Measurements from ENCODE around the gene TWNK. TPM values are rescaled to one million over a fixed set of nuclear protein-coding genes. Genes with fewer than 3 reads are reported as not detected.
A peak's percentile ranks its signal among the peaks of the same experiment; 100 is the strongest.

The TWNK gene
- total RNA-seq, 2 donors from 2014 or later: 5.5 to 7.1 TPM

- Histone ChIP-seq H3K27ac (peak overlapping the region; percentile 82 to 83), H3K36me3 (peaks cover 35% of the 10 kb centered on the region)
Measured at GRCh38 chr10:100986623-100986951, 756 bp upstream of the TWNK start.

GRCh38 chr10:100987685-100988049, 324 bp downstream of the TWNK start:
- no peak for TF ChIP-seq CTCF (IDR thresholded peaks at IDR 0.05)
- H3K4me3 ChIP-seq: peak overlapping the region; percentile 91 to 94
- peaks cover 0 to 22% of the 10 kb centered on the region in 2 donors for H3K4me1 ChIP-seq
- H3K9me3 ChIP-seq: no peaks in the 10 kb centered on the region
- H3K27ac ChIP-seq: peak overlapping the region; percentile 82 to 83
- no peaks in the 10 kb centered on the region for H3K27me3 ChIP-seq
- H3K36me3 ChIP-seq: peaks cover 37% of the 10 kb centered on the region
- no peak for DNase-seq (ENCODE audit: low spot score)

More at GRCh38 chr10:100986623-100986951, 756 bp upstream of the TWNK start:
- H3K4me1 ChIP-seq: peaks cover 0 to 22% of the 10 kb centered on the region in 2 donors
- TF ChIP-seq CTCF (IDR thresholded peaks at IDR 0.05): no peak
- DNase-seq (ENCODE audit: low spot score): no peak
- H3K9me3 ChIP-seq: no peaks in the 10 kb centered on the region
- H3K27me3 ChIP-seq: no peaks in the 10 kb centered on the region
- H3K4me3 ChIP-seq: peak overlapping the region; percentile 91 to 94

- no peaks in the 10 kb centered on the region for H3K27me3 ChIP-seq
- peaks cover 38% of the 10 kb centered on the region for H3K36me3 ChIP-seq
- H3K9me3 ChIP-seq: no peaks in the 10 kb centered on the region
- H3K27ac ChIP-seq: no peak overlapping the region
- peaks cover 0 to 22% of the 10 kb centered on the region in 2 donors for H3K4me1 ChIP-seq
- H3K4me3 ChIP-seq: peak overlapping the region; percentile 91 to 94
- no peak for TF ChIP-seq CTCF (IDR thresholded peaks at IDR 0.05)
- DNase-seq (ENCODE audit: low spot score): no peak
Measured at GRCh38 chr10:100988166-100988565, 823 bp downstream of the TWNK start.

- H3K36me3 ChIP-seq: peaks cover 37% of the 10 kb centered on the region
- no peak for DNase-seq (ENCODE audit: low spot score)
- peaks cover 0 to 22% of the 10 kb centered on the region in 2 donors for H3K4me1 ChIP-seq
- TF ChIP-seq CTCF (IDR thresholded peaks at IDR 0.05): no peak
- H3K9me3 ChIP-seq: no peaks in the 10 kb centered on the region
- no peak overlapping the region for H3K4me3 ChIP-seq
- no peak overlapping the region for H3K27ac ChIP-seq
- no peaks in the 10 kb centered on the region for H3K27me3 ChIP-seq
Measured at GRCh38 chr10:100989088-100989487, 1.7 kb downstream of the TWNK start.

- Histone ChIP-seq H3K36me3 (peaks cover 35% of the 10 kb centered on the region), H3K27me3 (no peaks in the 10 kb centered on the region), H3K27ac (no peak overlapping the region), H3K4me3 (no peak overlapping the region), H3K4me1 (peaks cover 0 to 27% of the 10 kb centered on the region in 2 donors), H3K9me3 (no peaks in the 10 kb centered on the region)
- DNase-seq (ENCODE audit: low spot score): no peak
- TF ChIP-seq CTCF (IDR thresholded peaks at IDR 0.05): peak; percentile 47 to 79
Measured at GRCh38 chr10:100993986-100994708, 6.8 kb downstream of the TWNK start.

GRCh38 chr10:100995181-100995580, 7.8 kb downstream of the TWNK start:
- Histone ChIP-seq H3K4me1 (peaks cover 0 to 29% of the 10 kb centered on the region in 2 donors), H3K4me3 (no peak overlapping the region), H3K9me3 (no peaks in the 10 kb centered on the region), H3K36me3 (peaks cover 25% of the 10 kb centered on the region), H3K27ac (no peak overlapping the region), H3K27me3 (no peaks in the 10 kb centered on the region)
- DNase-seq (ENCODE audit: low spot score): no peak
- no peak for TF ChIP-seq CTCF (IDR thresholded peaks at IDR 0.05)
